HepG2 (cell line): ENCODE results near the gene SYNGAP1.
"Not testable (repeated sequence)": the region's sequence is repeated elsewhere in the genome, so short reads cannot be mapped to it uniquely, and the experiment has no call there.

ENCODE experiments used
- CC2D1A ChIP-seq: sonication (generic); formaldehyde crosslinking; IDR thresholded peaks from 2 replicates; pipeline ENCODE4 v1.8.1; 2023; ENCODE audit warnings: mild to moderate bottlenecking, missing genetic modification reagents
- GATA4 ChIP-seq: sonication (generic); IDR thresholded peaks from 2 replicates; pipeline ENCODE4 v1.6.1; 2016; ENCODE audit warnings: antibody characterized with exemption, low read depth, borderline replicate concordance
- HNF4G ChIP-seq, 2 experiments: sonication (generic) in 1 of 2; formaldehyde crosslinking in 1 of 2; IDR thresholded peaks; 2 replicates each; pipeline versions ENCODE4 v1.4.0 to v1.6.1; 2011 to 2020; ENCODE audit warnings: borderline replicate concordance in 2 of 2, low read depth in 2 of 2, mild to moderate bottlenecking in 2 of 2, low read length in 1 of 2, missing genetic modification reagents in 1 of 2, moderate library complexity in 1 of 2
- SMC3 ChIP-seq: IDR thresholded peaks from 2 replicates; pipeline ENCODE4 v1.6.1; 2011; ENCODE audit warnings: low read length, improper control_type of control experiment
- TCF7 ChIP-seq: sonication (generic); IDR thresholded peaks from 2 replicates; pipeline ENCODE4 v1.6.1; 2016; ENCODE audit warnings: antibody characterized with exemption, low read depth
- TCF7L2 ChIP-seq: IDR thresholded peaks from 2 replicates; pipeline ENCODE4 v1.6.1; 2011; ENCODE audit warnings: mild to moderate bottlenecking, low read depth, low read length, moderate library complexity
- ZBTB7A ChIP-seq: sonication (generic); formaldehyde crosslinking; IDR thresholded peaks from 2 replicates; pipeline ENCODE4 v1.8.0; 2022; ENCODE audit warnings: mild to moderate bottlenecking, missing genetic modification reagents
- ZNF121 ChIP-seq: sonication (generic); formaldehyde crosslinking; IDR thresholded peaks from 2 replicates; pipeline ENCODE4 v1.5.0; 2020; ENCODE audit warnings: mild to moderate bottlenecking, missing genetic modification reagents
- ZNF614 ChIP-seq: IDR thresholded peaks from 2 replicates; pipeline ENCODE4 v1.6.1; 2018; ENCODE audit warnings: missing biosample characterization, missing genetic modification reagents, inconsistent platforms, borderline replicate concordance
- TF ChIP-seq, protein P1 (sequence below): sonication (generic); formaldehyde crosslinking; IDR thresholded peaks from 2 replicates; pipeline ENCODE4 v1.5.0; 2020; ENCODE audit warnings: mild to moderate bottlenecking, missing genetic modification reagents, moderate library complexity

DNA sequence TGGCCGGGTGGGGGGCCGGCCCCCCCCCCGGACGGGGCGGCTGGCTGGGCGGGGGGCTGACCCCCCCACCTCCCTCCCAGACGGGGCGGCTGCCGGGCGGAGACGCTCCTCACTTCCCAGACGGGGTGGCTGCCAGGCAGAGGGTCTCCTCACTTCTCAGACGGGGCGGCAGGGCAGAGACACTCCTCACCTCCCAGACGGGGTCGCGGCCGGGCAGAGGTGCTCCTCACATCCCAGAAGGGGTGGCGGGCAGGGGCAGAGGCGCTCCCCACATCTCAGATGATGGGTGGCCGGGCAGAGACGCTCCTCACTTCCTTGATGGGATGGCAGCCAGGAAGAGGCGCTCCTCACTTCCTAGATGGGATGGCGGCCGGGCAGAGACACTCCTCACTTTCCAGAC lies 65.8 kb downstream of the SYNGAP1 start:
- not testable (repeated sequence) for TF ChIP-seq CC2D1A; TCF7L2; HNF4G (IDR thresholded peaks at IDR 0.05; ENCODE audit: borderline replicate concordance, low read depth, low read length); HNF4G (CRISPR knock-in tag; IDR thresholded peaks at IDR 0.05; ENCODE audit: borderline replicate concordance, low read depth); ZNF614 (CRISPR knock-in tag); ZBTB7A (CRISPR knock-in tag); ZNF121 (CRISPR knock-in tag); GATA4; SMC3; TCF7
- TF ChIP-seq, protein P1, sequence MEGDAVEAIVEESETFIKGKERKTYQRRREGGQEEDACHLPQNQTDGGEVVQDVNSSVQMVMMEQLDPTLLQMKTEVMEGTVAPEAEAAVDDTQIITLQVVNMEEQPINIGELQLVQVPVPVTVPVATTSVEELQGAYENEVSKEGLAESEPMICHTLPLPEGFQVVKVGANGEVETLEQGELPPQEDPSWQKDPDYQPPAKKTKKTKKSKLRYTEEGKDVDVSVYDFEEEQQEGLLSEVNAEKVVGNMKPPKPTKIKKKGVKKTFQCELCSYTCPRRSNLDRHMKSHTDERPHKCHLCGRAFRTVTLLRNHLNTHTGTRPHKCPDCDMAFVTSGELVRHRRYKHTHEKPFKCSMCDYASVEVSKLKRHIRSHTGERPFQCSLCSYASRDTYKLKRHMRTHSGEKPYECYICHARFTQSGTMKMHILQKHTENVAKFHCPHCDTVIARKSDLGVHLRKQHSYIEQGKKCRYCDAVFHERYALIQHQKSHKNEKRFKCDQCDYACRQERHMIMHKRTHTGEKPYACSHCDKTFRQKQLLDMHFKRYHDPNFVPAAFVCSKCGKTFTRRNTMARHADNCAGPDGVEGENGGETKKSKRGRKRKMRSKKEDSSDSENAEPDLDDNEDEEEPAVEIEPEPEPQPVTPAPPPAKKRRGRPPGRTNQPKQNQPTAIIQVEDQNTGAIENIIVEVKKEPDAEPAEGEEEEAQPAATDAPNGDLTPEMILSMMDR (CRISPR knock-in tag), result not testable (repeated sequence)
